Measurements from ENCODE around the gene PNP.

GRCh38 chr14:20515846-20516245 lies 46.6 kb downstream of the PNP start:
- no peak for TF ChIP-seq CTCF (IDR thresholded peaks at IDR 0.05; ENCODE audit: low read depth, low read length)
- no peak for TF ChIP-seq EZH2phosphoT487 (IDR thresholded peaks at IDR 0.05; ENCODE audit: low read depth)

All from OCI-LY3 (cell line).